Stimulated activated CD4-positive, alpha-beta T cell treated with anti-CD3 and anti-CD28 coated beads, Interleukin-4, amount 100 ng/mL, for 48 hours (primary cell): Measurements from ENCODE around the gene DLGAP3.

ENCODE experiments used
- DNase-seq, 2 donors: peaks; one replicate each; pipeline ENCODE4 v3.0.0-alpha.2; 2020; ENCODE audit warnings: low read depth in 2 of 2

DLGAP3 gene

GRCh38 chr1:34928699-34929496 is 552 bp downstream of the DLGAP3 start:
- DNase-seq = no peak

GRCh38 chr1:34928066-34928696 is 1.3 kb downstream of the DLGAP3 start:
- DNase-seq = no peak

GRCh38 chr1:34927316-34927715 is 2.1 kb downstream of the DLGAP3 start:
- DNase-seq = no peak

GRCh38 chr1:34926894-34927293 is 2.6 kb downstream of the DLGAP3 start:
- no peak for DNase-seq

- DNase-seq = no peak
Observed at GRCh38 chr1:34926156-34926555, 3.3 kb downstream of the DLGAP3 start.

- no peak for DNase-seq
Observed at GRCh38 chr1:34925730-34926129, 3.7 kb downstream of the DLGAP3 start.

- DNase-seq = peak; percentile 57 to 61
Observed at GRCh38 chr1:34924759-34925555, 4.5 kb downstream of the DLGAP3 start.

GRCh38 chr1:34923490-34923889 is 6.0 kb downstream of the DLGAP3 start:
- DNase-seq = no peak

- DNase-seq = no peak
Observed at GRCh38 chr1:34918977-34919561, 10.4 kb downstream of the DLGAP3 start.

- no peak for DNase-seq
Observed at GRCh38 chr1:34918386-34918976, 11.0 kb downstream of the DLGAP3 start.

- no peak for DNase-seq
Observed at GRCh38 chr1:34917017-34917416, 12.4 kb downstream of the DLGAP3 start.

- no peak for DNase-seq
Observed at GRCh38 chr1:34916104-34916503, 13.3 kb downstream of the DLGAP3 start.

GRCh38 chr1:34915521-34915920 is 13.9 kb downstream of the DLGAP3 start:
- DNase-seq = no peak

- DNase-seq = no peak
Observed at GRCh38 chr1:34914958-34915357, 14.5 kb downstream of the DLGAP3 start.

- no peak for DNase-seq
Observed at GRCh38 chr1:34911465-34911864, 18.0 kb downstream of the DLGAP3 start.

GRCh38 chr1:34910425-34910824 is 19.0 kb downstream of the DLGAP3 start:
- DNase-seq = no peak

- no peak for DNase-seq
Observed at GRCh38 chr1:34908369-34908768, 21.1 kb downstream of the DLGAP3 start.

- no peak for DNase-seq
Observed at GRCh38 chr1:34907487-34908090, 21.9 kb downstream of the DLGAP3 start.

- no peak for DNase-seq
Observed at GRCh38 chr1:34906756-34907155, 22.7 kb downstream of the DLGAP3 start.

- DNase-seq = no peak
Observed at GRCh38 chr1:34906222-34906621, 23.2 kb downstream of the DLGAP3 start.

- DNase-seq = no peak
Observed at GRCh38 chr1:34905098-34905459, 24.4 kb downstream of the DLGAP3 start.
